Trophoblast cell (in vitro differentiated cells and primary cell): ENCODE results near the gene NCOA3.

ENCODE experiments used
- DNase-seq, 2 donors: peaks; one replicate each; pipeline ENCODE4 v3.0.0-alpha.2; 2016
- H2AFZ ChIP-seq: 2 replicates; pipeline ENCODE4 v1.6.1; 2013; ENCODE audit warnings: low read length, moderate library complexity, mild to moderate bottlenecking; ENCODE audit not compliant: insufficient read depth, poor library complexity
- H2AK5ac ChIP-seq: 2 replicates; pipeline ENCODE4 v1.6.1; 2013; ENCODE audit warnings: mild to moderate bottlenecking, low read length
- H2BK120ac ChIP-seq: 2 replicates; pipeline ENCODE4 v1.6.1; 2013; ENCODE audit warnings: low read length, mild to moderate bottlenecking, moderate library complexity; ENCODE audit not compliant: insufficient read depth, poor library complexity
- H2BK12ac ChIP-seq: 2 replicates; pipeline ENCODE4 v1.6.1; 2013; ENCODE audit warnings: mild to moderate bottlenecking, low read length, moderate library complexity
- H2BK5ac ChIP-seq: 2 replicates; pipeline ENCODE4 v1.6.1; 2013; ENCODE audit warnings: low read length, low read depth, moderate library complexity, mild to moderate bottlenecking; ENCODE audit not compliant: poor library complexity
- H3K14ac ChIP-seq: 2 replicates; pipeline ENCODE4 v1.6.1; 2013; ENCODE audit warnings: mild to moderate bottlenecking, low read length
- H3K18ac ChIP-seq: 2 replicates; pipeline ENCODE4 v1.6.1; 2013; ENCODE audit warnings: mild to moderate bottlenecking, low read length
- H3K23ac ChIP-seq: 2 replicates; pipeline ENCODE4 v1.6.1; 2013; ENCODE audit warnings: low read length
- H3K27ac ChIP-seq: 2 replicates; pipeline ENCODE4 v1.5.1; 2013; ENCODE audit warnings: low read depth, mild to moderate bottlenecking, inconsistent platforms, low read length, moderate library complexity
- H3K27me3 ChIP-seq: 2 replicates; pipeline ENCODE4 v1.6.1; 2013; ENCODE audit warnings: inconsistent platforms, mild to moderate bottlenecking, low read length, moderate library complexity; ENCODE audit not compliant: insufficient read depth
- H3K36me3 ChIP-seq, 2 experiments: 1 replicate in 1 of 2; 2 replicates in 1 of 2; pipeline ENCODE4 v1.6.1; 2013; ENCODE audit warnings: low read length in 2 of 2, mild to moderate bottlenecking in 2 of 2, moderate library complexity in 1 of 2; ENCODE audit not compliant: insufficient read depth in 2 of 2, control insufficient read depth in 1 of 2
- H3K4ac ChIP-seq: 2 replicates; pipeline ENCODE4 v1.6.1; 2013; ENCODE audit warnings: low read depth, mild to moderate bottlenecking, low read length, moderate library complexity
- H3K4me1 ChIP-seq, 2 experiments: 1 replicate in 1 of 2; 2 replicates in 1 of 2; pipeline ENCODE4 v1.6.1; 2013; ENCODE audit warnings: low read length in 2 of 2, mild to moderate bottlenecking in 2 of 2, moderate library complexity in 1 of 2; ENCODE audit not compliant: insufficient read depth in 2 of 2, control insufficient read depth in 1 of 2
- H3K4me2 ChIP-seq: 2 replicates; pipeline ENCODE4 v1.6.1; 2013; ENCODE audit warnings: inconsistent platforms, mild to moderate bottlenecking, low read length, moderate library complexity
- H3K4me3 ChIP-seq: 2 replicates; pipeline ENCODE4 v1.5.1; 2013; ENCODE audit warnings: mild to moderate bottlenecking, low read depth, low read length, inconsistent platforms
- H3K79me1 ChIP-seq: one replicate; pipeline ENCODE4 v1.6.1; 2013; ENCODE audit warnings: low read length
- H3K79me2 ChIP-seq: 2 replicates; pipeline ENCODE4 v1.6.1; 2013; ENCODE audit warnings: low read length, mild to moderate bottlenecking; ENCODE audit not compliant: control insufficient read depth, insufficient read depth, poor library complexity
- H3K9ac ChIP-seq: 2 replicates; pipeline ENCODE4 v1.6.1; 2013; ENCODE audit warnings: mild to moderate bottlenecking, low read length
- H3K9me3 ChIP-seq: 2 replicates; pipeline ENCODE4 v1.6.1; 2013; ENCODE audit warnings: low read depth, mild to moderate bottlenecking, control low read depth, inconsistent platforms, low read length; ENCODE audit not compliant: insufficient read depth
- H4K12ac ChIP-seq: 2 replicates; pipeline ENCODE4 v1.6.1; 2013; ENCODE audit warnings: low read depth, mild to moderate bottlenecking, low read length, moderate library complexity
- H4K8ac ChIP-seq: 2 replicates; pipeline ENCODE4 v1.6.1; 2013; ENCODE audit warnings: low read depth, mild to moderate bottlenecking, low read length, moderate library complexity
- H4K91ac ChIP-seq: one replicate; pipeline ENCODE4 v1.6.1; 2013; ENCODE audit warnings: low read depth, mild to moderate bottlenecking, low read length, moderate library complexity
- WGBS: extraction: QIAGEN DNeasy Blood & Tissue Kit; methylation state at CpG from one replicate; pipeline ENCODE4 v1.1.7; 2013; ENCODE audit warnings: missing lambda C conversion rate; ENCODE audit not compliant: insufficient read length, insufficient coverage; ENCODE audit errors: extremely low coverage; 5-methylcytosine and 5-hydroxymethylcytosine counted together

NCOA3 gene

GRCh38 chr20:47629907-47630306 lies 128.2 kb downstream of the NCOA3 start:
- WGBS: no CpG with 5 or more reads among the region's 2 CpGs

DNA sequence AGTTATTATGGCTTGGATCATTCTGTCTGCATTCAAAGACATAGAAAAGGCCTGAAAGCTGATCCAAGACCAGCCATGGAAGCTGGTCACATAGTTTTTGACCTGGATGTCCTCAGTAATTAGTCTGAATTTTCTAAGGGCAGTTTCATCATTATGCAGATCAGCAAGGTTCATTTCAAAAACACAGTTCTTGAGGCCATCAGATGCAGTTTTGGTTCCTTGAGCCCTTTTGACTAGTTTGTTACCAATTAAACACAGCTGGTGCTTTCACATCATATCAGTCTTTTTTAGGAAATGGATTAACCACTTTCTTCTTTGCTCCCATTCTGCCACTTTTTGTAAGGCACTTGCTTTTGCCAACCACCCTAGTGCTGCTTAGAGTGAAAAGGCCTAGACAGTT lies 129.4 kb downstream of the NCOA3 start:
- no peak overlapping the region for H3K27ac ChIP-seq

More at GRCh38 chr20:47629907-47630306, 128.2 kb downstream of the NCOA3 start:
- Histone ChIP-seq H4K8ac (no peak overlapping the region), H2BK120ac (no peak overlapping the region), H2AFZ (no peak overlapping the region), H3K79me1 (no peaks in the 10 kb centered on the region), H3K18ac (no peak overlapping the region), H2BK12ac (no peak overlapping the region), H3K4ac (no peak overlapping the region), H2BK5ac (no peak overlapping the region), H3K14ac (no peak overlapping the region), H3K27me3 (no peaks in the 10 kb centered on the region), H3K4me2 (no peak overlapping the region), H2AK5ac (no peak overlapping the region), H3K9me3 (no peaks in the 10 kb centered on the region), H4K12ac (no peak overlapping the region), H3K4me3 (no peak overlapping the region), H3K9ac (no peak overlapping the region), H3K4me1 (no peaks in the 10 kb centered on the region), H3K27ac (no peak overlapping the region), H3K79me2 (no peaks in the 10 kb centered on the region), H3K36me3 (peaks cover 4 to 16% of the 10 kb centered on the region in 2 experiments), H4K91ac (no peak overlapping the region), H3K23ac (no peak overlapping the region)
- no peak for DNase-seq

GRCh38 chr20:47635256-47635655 lies 133.6 kb downstream of the NCOA3 start:
- H3K4ac ChIP-seq: no peak overlapping the region
- no peak overlapping the region for H4K91ac ChIP-seq
- no peak overlapping the region for H4K12ac ChIP-seq
- peaks cover 11 to 40% of the 10 kb centered on the region in 2 experiments for H3K36me3 ChIP-seq
- no peak for DNase-seq
- no peak overlapping the region for H2BK120ac ChIP-seq
- H2BK12ac ChIP-seq: no peak overlapping the region
- H3K18ac ChIP-seq: no peak overlapping the region
- no peak overlapping the region for H2AK5ac ChIP-seq
- H3K79me2 ChIP-seq: no peaks in the 10 kb centered on the region
- no peaks in the 10 kb centered on the region for H3K4me1 ChIP-seq
- no peak overlapping the region for H2BK5ac ChIP-seq
- no peaks in the 10 kb centered on the region for H3K27me3 ChIP-seq
- no peak overlapping the region for H4K8ac ChIP-seq
- no peaks in the 10 kb centered on the region for H3K9me3 ChIP-seq
- no peak overlapping the region for H3K4me2 ChIP-seq
- no peaks in the 10 kb centered on the region for H3K79me1 ChIP-seq
- no CpG with 5 or more reads among the region's 4 CpGs for WGBS
- H3K14ac ChIP-seq: no peak overlapping the region
- H3K4me3 ChIP-seq: no peak overlapping the region
- no peak overlapping the region for H2AFZ ChIP-seq
- no peak overlapping the region for H3K9ac ChIP-seq
- no peak overlapping the region for H3K23ac ChIP-seq
- H3K27ac ChIP-seq: no peak overlapping the region

More for the DNA sequence above, 129.4 kb downstream of the NCOA3 start:
- H3K23ac ChIP-seq: no peak overlapping the region
- no peak overlapping the region for H4K12ac ChIP-seq
- H2BK120ac ChIP-seq: no peak overlapping the region
- H3K4ac ChIP-seq: no peak overlapping the region
- no peak overlapping the region for H3K9ac ChIP-seq
- no peak overlapping the region for H2BK12ac ChIP-seq
- H2AK5ac ChIP-seq: no peak overlapping the region
- no peak overlapping the region for H2AFZ ChIP-seq
- H3K4me2 ChIP-seq: no peak overlapping the region
- no peak overlapping the region for H2BK5ac ChIP-seq
- H3K79me1 ChIP-seq: no peaks in the 10 kb centered on the region
- no peak overlapping the region for H3K14ac ChIP-seq
- no peak overlapping the region for H4K91ac ChIP-seq
- H3K36me3 ChIP-seq: peaks cover 9 to 25% of the 10 kb centered on the region in 2 experiments
- H4K8ac ChIP-seq: no peak overlapping the region
- no peaks in the 10 kb centered on the region for H3K4me1 ChIP-seq
- H3K4me3 ChIP-seq: no peak overlapping the region
- DNase-seq: no peak
- no peaks in the 10 kb centered on the region for H3K9me3 ChIP-seq
- no peaks in the 10 kb centered on the region for H3K79me2 ChIP-seq
- H3K18ac ChIP-seq: no peak overlapping the region
- no peaks in the 10 kb centered on the region for H3K27me3 ChIP-seq

DNA sequence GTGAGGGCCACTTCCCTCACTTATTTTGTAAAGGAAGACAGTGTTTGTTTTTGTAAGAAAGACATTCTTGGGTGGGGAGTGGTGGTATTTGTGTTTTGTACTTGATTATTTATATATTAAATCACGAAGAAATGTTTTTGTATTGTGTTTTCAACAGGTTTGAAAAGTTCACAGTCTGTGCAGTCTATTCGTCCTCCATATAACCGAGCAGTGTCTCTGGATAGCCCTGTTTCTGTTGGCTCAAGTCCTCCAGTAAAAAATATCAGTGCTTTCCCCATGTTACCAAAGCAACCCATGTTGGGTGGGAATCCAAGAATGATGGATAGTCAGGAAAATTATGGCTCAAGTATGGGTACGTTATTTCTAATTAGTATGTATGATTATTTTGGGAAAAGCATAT lies 137.2 kb downstream of the NCOA3 start:
- H3K79me2 ChIP-seq: no peaks in the 10 kb centered on the region
- H3K36me3 ChIP-seq: peaks cover 22 to 43% of the 10 kb centered on the region in 2 experiments
- no peak overlapping the region for H2AFZ ChIP-seq
- no peak overlapping the region for H2BK120ac ChIP-seq
- DNase-seq: no peak
- no CpG with 5 or more reads among the region's 4 CpGs for WGBS
- no peak overlapping the region for H4K12ac ChIP-seq
- no peak overlapping the region for H3K27ac ChIP-seq
- no peak overlapping the region for H4K91ac ChIP-seq
- H3K9ac ChIP-seq: no peak overlapping the region
- no peak overlapping the region for H3K4me3 ChIP-seq
- no peaks in the 10 kb centered on the region for H3K79me1 ChIP-seq
- no peak overlapping the region for H2AK5ac ChIP-seq
- no peak overlapping the region for H3K14ac ChIP-seq
- no peak overlapping the region for H3K23ac ChIP-seq
- H2BK5ac ChIP-seq: no peak overlapping the region
- H3K9me3 ChIP-seq: no peaks in the 10 kb centered on the region
- no peaks in the 10 kb centered on the region for H3K27me3 ChIP-seq
- H3K4me2 ChIP-seq: no peak overlapping the region
- H2BK12ac ChIP-seq: no peak overlapping the region
- no peak overlapping the region for H4K8ac ChIP-seq
- H3K4ac ChIP-seq: no peak overlapping the region
- no peaks in the 10 kb centered on the region for H3K4me1 ChIP-seq
- H3K18ac ChIP-seq: no peak overlapping the region
